ENCODE data around the gene AZGP1.
"Not testable (repeated sequence)": the region's sequence is repeated elsewhere in the genome, so short reads cannot be mapped to it uniquely, and the experiment has no call there.

Gene AZGP1

DNA sequence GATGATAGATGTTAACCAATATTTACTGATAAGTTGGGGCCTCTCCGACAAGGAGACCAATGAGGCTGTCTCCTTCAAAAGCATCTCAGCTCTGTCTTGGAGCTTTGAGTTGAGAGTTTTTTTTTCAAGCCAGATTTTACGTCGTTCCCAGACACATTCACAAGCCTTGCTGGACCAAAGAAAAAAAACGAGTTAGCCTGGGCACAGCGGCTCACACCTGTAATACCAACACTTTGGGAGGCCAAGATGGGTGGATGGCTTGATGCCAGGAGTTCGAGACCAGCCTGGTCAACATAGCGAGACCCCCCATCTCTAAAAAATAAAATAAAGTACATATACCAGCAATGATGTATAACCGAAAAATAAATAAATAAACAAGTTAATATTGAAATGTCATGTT is 19.0 kb upstream of the AZGP1 start:
- TF ChIP-seq, protein P1, sequence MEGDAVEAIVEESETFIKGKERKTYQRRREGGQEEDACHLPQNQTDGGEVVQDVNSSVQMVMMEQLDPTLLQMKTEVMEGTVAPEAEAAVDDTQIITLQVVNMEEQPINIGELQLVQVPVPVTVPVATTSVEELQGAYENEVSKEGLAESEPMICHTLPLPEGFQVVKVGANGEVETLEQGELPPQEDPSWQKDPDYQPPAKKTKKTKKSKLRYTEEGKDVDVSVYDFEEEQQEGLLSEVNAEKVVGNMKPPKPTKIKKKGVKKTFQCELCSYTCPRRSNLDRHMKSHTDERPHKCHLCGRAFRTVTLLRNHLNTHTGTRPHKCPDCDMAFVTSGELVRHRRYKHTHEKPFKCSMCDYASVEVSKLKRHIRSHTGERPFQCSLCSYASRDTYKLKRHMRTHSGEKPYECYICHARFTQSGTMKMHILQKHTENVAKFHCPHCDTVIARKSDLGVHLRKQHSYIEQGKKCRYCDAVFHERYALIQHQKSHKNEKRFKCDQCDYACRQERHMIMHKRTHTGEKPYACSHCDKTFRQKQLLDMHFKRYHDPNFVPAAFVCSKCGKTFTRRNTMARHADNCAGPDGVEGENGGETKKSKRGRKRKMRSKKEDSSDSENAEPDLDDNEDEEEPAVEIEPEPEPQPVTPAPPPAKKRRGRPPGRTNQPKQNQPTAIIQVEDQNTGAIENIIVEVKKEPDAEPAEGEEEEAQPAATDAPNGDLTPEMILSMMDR (conservative IDR thresholded peaks at IDR 0.05; ENCODE audit: low read length) = no peak
- H3K4me3 ChIP-seq (ENCODE audit: low read length) = no peak overlapping the region
- no peak for DNase-seq (ENCODE audit: low read depth)

DNA sequence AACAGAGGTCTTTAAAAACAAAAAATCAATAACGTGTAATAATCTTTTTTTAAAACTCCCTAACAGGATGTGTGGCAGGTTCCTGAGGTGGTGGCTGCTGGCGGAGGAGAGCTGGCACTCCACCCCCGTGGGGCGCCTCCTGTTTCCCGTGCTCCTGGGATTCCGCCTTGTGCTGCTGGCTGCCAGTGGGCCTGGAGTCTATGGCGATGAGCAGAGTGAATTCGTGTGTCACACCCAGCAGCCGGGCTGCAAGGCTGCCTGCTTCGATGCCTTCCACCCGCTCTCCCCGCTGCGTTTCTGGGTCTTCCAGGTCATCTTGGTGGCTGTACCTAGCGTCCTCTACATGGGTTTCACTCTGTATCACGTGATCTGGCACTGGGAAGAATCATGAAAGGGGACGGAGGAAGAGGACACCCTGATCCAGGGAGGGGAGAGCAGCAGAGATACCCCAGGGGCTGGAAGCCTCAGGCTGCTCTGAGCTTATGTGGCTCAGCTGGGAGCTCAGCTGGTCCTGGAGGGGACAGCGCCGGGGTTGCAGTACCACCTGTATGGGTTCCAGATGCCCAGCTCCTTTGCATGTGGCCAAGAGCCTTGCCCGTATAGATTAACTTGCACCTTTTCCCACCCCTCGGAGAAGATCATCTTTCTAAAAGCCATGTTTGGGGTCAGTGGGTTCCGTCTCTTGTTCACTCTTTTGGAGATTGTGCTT is 16.7 kb upstream of the AZGP1 start:
- no peak for DNase-seq (ENCODE audit: low read depth)
- TF ChIP-seq, protein P1 (conservative IDR thresholded peaks at IDR 0.05; ENCODE audit: low read length) = no peak
- no peak overlapping the region for H3K4me3 ChIP-seq (ENCODE audit: low read length)

DNA sequence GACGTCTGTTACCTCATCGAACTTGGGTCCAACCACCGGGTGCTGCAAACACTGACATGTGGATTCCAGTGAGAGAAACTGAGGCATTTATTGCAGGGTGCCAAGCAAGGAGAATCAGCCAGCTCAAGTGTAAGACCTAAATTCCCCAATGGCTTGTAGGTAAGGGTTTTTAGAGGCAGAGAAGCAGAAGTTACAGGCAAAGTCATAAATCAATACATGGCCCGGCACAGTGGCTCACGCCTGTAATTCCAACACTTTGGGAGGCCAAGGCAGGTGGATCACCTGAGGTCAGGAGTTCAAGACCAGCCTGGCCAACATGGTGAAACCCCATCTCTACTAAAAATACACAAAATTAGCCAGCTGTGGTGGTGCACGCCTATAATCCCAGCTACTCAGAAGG is 15.7 kb upstream of the AZGP1 start:
- not testable (repeated sequence) for H3K4me3 ChIP-seq (ENCODE audit: low read length); DNase-seq (ENCODE audit: low read depth)

DNA sequence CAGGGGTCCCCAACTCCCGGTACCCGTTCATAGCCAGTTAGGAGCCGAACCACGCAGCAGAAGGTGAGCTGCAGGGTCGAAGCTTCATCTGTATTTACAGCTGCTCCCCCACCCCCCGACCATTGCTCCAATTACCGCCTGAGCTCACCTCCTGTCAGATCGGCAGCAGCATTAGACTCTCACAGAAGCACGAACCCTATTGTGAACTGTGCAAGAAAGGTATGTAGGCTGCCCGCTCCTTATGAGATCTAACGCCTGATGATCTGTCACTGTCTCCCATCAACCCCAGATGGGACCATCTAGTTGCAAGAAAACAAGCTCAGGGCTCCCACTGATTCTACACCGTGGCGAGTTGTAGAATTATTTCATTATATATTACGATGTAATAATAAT is 14.6 kb upstream of the AZGP1 start:
- TF ChIP-seq, protein P1 (conservative IDR thresholded peaks at IDR 0.05; ENCODE audit: low read length) = no peak
- no peak for DNase-seq (ENCODE audit: low read depth)
- H3K4me3 ChIP-seq (ENCODE audit: low read length) = peak overlapping the region; percentile 33

DNA sequence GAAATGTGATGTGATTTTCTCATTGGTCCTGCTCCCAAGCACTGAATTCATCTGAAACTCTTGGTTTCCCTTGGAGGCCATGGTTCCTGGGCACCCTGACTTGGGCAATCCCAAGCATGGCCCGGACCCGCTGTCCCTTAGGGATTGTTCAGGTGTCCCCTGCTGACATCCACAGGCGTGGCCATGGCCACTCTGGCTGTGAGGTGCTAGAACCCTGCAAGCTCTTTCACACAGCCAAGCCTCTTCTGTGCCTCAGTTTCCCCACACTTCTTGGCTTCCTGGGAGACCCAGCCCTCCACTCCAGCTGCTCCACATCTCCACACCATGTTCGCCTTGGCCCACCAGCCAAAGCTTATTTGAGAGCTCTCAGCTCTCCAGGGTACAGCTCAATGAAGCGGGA is 12.0 kb upstream of the AZGP1 start:
- no peak for DNase-seq (ENCODE audit: low read depth)
- no peak overlapping the region for H3K4me3 ChIP-seq (ENCODE audit: low read length)
- TF ChIP-seq, protein P1 (conservative IDR thresholded peaks at IDR 0.05; ENCODE audit: low read length) = no peak

DNA sequence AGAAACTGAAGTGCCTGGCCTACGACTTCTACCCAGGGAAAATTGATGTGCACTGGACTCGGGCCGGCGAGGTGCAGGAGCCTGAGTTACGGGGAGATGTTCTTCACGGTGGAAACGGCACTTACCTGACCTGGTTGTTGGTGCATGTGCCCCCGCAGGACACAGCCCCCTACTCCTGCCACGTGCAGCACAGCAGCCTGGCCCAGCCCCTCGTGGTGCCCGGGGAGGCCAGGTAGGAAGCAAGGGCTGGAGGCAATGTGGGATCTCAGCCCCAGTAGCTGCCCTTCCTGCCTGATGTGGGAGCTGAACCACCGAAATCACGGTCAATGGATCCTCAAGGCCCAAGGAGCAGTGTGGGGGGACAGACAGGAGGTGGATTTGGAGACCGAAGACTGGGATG is 11.5 kb upstream of the AZGP1 start:
- H3K4me3 ChIP-seq (ENCODE audit: low read length); DNase-seq (ENCODE audit: low read depth): not testable (repeated sequence)

DNA sequence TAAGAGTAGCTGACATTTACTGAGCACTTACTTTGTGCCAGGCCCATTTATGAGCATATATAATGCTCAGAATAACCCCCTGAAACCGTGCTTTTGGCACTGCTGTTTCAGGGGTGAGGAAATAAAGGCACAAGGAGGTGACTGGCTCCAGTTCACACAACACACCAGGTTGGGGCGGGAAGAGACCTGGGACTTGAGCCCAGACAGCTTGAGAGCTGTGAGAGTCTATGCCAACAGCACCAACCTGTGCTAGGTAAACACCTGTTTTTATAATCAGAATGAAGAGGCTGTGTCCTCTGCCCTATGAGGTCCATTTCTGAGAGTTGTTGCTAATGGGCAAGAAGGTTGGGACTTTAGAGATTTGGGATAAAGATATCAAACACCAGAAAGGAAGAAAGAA is 8.8 kb upstream of the AZGP1 start:
- TF ChIP-seq, protein P1 (conservative IDR thresholded peaks at IDR 0.05; ENCODE audit: low read length) = no peak
- no peak overlapping the region for H3K4me3 ChIP-seq (ENCODE audit: low read length)
- DNase-seq (ENCODE audit: low read depth) = no peak

DNA sequence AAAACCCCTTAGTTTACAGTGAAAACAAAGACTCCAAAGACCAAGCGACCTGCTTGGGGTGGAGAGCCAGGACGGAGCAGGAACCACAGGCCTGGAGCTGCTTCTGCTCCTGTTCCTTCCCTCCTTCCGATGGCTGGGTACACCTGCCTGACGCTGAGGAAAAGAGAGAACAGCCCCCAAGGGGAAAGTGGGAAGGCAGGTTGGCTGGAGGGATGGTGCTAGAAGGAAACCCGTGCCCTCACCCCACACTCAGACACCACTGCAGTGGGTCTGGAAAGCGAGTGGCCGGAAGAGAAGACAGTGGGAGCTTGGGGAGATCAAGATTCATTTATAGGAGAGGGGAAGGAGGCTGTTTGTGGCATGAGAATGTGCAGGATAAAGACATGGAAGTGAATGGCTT is 5.2 kb upstream of the AZGP1 start:
- not testable (repeated sequence) for H3K4me3 ChIP-seq (ENCODE audit: low read length); DNase-seq (ENCODE audit: low read depth)

DNA sequence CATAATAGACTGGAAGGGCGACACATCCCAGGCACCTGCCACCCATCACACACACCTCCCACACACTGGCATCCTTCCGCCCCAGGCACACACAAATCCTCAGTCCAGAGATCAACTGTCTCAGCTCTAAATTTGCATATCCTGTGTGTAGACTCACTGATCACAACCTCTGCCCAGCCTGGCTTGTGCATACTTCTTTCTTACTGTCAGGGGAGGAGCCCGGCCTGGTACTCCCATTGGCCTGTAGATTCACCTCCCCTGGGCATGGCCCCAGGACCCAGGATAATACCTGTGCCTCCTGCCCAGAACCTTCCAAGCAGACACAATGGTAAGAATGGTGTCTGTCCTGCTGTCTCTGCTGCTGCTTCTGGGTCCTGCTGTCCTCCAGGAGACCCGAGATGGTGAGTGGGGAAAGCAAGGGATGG is 4.6 kb upstream of the AZGP1 start:
- DNase-seq (ENCODE audit: low read depth); H3K4me3 ChIP-seq (ENCODE audit: low read length): not testable (repeated sequence)

Measured in AG10803 (cell line).